ENCODE results near the gene SIT1.

Gene SIT1

GRCh38 chr9:35666549-35666948 lies 15.8 kb upstream of the SIT1 start:
- no peak for DNase-seq (ENCODE audit: low read depth)
- H3K4me3 ChIP-seq (ENCODE audit: low read depth, low read length), result no peak overlapping the region
- no peak for TF ChIP-seq MYC (IDR thresholded peaks at IDR 0.05; ENCODE audit: low read depth, low read length)
- no peak for TF ChIP-seq MAX (IDR thresholded peaks at IDR 0.05; ENCODE audit: low read depth, low read length)
- TF ChIP-seq POLR2A (IDR thresholded peaks at IDR 0.05; ENCODE audit: extremely low read depth, insufficient read length), result no peak
- no peak for TF ChIP-seq CTCF (IDR thresholded peaks at IDR 0.05; ENCODE audit: low read depth, low read length)

GRCh38 chr9:35666045-35666444 lies 15.3 kb upstream of the SIT1 start:
- no peak for TF ChIP-seq MAX (IDR thresholded peaks at IDR 0.05; ENCODE audit: low read depth, low read length)
- TF ChIP-seq CTCF (IDR thresholded peaks at IDR 0.05; ENCODE audit: low read depth, low read length), result no peak
- no peak for TF ChIP-seq POLR2A (IDR thresholded peaks at IDR 0.05; ENCODE audit: extremely low read depth, insufficient read length)
- no peak for TF ChIP-seq MYC (IDR thresholded peaks at IDR 0.05; ENCODE audit: low read depth, low read length)
- H3K4me3 ChIP-seq (ENCODE audit: low read depth, low read length), result no peak overlapping the region
- DNase-seq (ENCODE audit: low read depth), result no peak

- TF ChIP-seq POLR2A (IDR thresholded peaks at IDR 0.05; ENCODE audit: extremely low read depth, insufficient read length) (no peak), MAX (IDR thresholded peaks at IDR 0.05; ENCODE audit: low read depth, low read length) (no peak), MYC (IDR thresholded peaks at IDR 0.05; ENCODE audit: low read depth, low read length) (no peak), CTCF (IDR thresholded peaks at IDR 0.05; ENCODE audit: low read depth, low read length) (no peak)
Observed at GRCh38 chr9:35665471-35665818, 14.7 kb upstream of the SIT1 start.

GRCh38 chr9:35664531-35665470 lies 14.1 kb upstream of the SIT1 start, which contains the start of gene ARHGEF39:
Gene ARHGEF39 (minus strand): TSS chr9:35665195. CDS start chr9:35665169, 26 bp downstream.
- peak; percentile 64; the same call in 1 of the 2 replicates for TF ChIP-seq MAX (IDR thresholded peaks at IDR 0.05; ENCODE audit: low read depth, low read length)
- peak; percentile 28 for TF ChIP-seq POLR2A (IDR thresholded peaks at IDR 0.05; ENCODE audit: extremely low read depth, insufficient read length)
- peak; percentile 19 for TF ChIP-seq CTCF (IDR thresholded peaks at IDR 0.05; ENCODE audit: low read depth, low read length)
- peak; percentile 74 for TF ChIP-seq MYC (IDR thresholded peaks at IDR 0.05; ENCODE audit: low read depth, low read length)
- peak; percentile 86 for DNase-seq (ENCODE audit: low read depth)
- H3K4me3 ChIP-seq (ENCODE audit: low read depth, low read length), result peak within 1 kb of the TSS; percentile 71

More at GRCh38 chr9:35665471-35665818, 14.7 kb upstream of the SIT1 start:
- no peak for DNase-seq (ENCODE audit: low read depth)
- H3K4me3 ChIP-seq (ENCODE audit: low read depth, low read length), result peak overlapping the region; percentile 54

- no peak for DNase-seq (ENCODE audit: low read depth)
- TF ChIP-seq MAX (IDR thresholded peaks at IDR 0.05; ENCODE audit: low read depth, low read length) (no peak), MYC (IDR thresholded peaks at IDR 0.05; ENCODE audit: low read depth, low read length) (no peak), CTCF (IDR thresholded peaks at IDR 0.05; ENCODE audit: low read depth, low read length) (no peak), POLR2A (IDR thresholded peaks at IDR 0.05; ENCODE audit: extremely low read depth, insufficient read length) (no peak)
- no peak overlapping the region for H3K4me3 ChIP-seq (ENCODE audit: low read depth, low read length)
Observed at GRCh38 chr9:35662437-35662836, 11.7 kb upstream of the SIT1 start.

Data from NB4 (cell line).